ENCODE results near the gene MDP1.

Gene MDP1

GRCh38 chr14:24240110-24240918 is 24.4 kb upstream of the MDP1 start:
- DNase-seq (ENCODE audit: extremely low read depth, low read depth) = no peak
- no peak overlapping the region for H3K4me3 ChIP-seq (replicated peaks; ENCODE audit: low read depth, low read length)
- TF ChIP-seq CTCF (IDR thresholded peaks at IDR 0.05; ENCODE audit: low read depth, low read length, missing control alignments) = no peak

- no peak for TF ChIP-seq CTCF (IDR thresholded peaks at IDR 0.05; ENCODE audit: low read depth, low read length, missing control alignments)
- H3K4me3 ChIP-seq (replicated peaks; ENCODE audit: low read depth, low read length) = no peak overlapping the region
- no peak for DNase-seq (ENCODE audit: extremely low read depth, low read depth)
These were observed 22.7 kb upstream of the MDP1 start for GRCh38 chr14:24238527-24239037.

GRCh38 chr14:24238123-24238522 is 22.3 kb upstream of the MDP1 start:
- no peak for DNase-seq (ENCODE audit: extremely low read depth, low read depth)
- TF ChIP-seq CTCF (IDR thresholded peaks at IDR 0.05; ENCODE audit: low read depth, low read length, missing control alignments) = no peak
- no peak overlapping the region for H3K4me3 ChIP-seq (replicated peaks; ENCODE audit: low read depth, low read length)

- DNase-seq (ENCODE audit: extremely low read depth, low read depth) = no peak
- TF ChIP-seq CTCF (IDR thresholded peaks at IDR 0.05; ENCODE audit: low read depth, low read length, missing control alignments) = no peak
- no peak overlapping the region for H3K4me3 ChIP-seq (replicated peaks; ENCODE audit: low read depth, low read length)
These were observed 21.6 kb upstream of the MDP1 start for GRCh38 chr14:24237463-24237955.

- DNase-seq (ENCODE audit: extremely low read depth, low read depth) = no peak
- H3K4me3 ChIP-seq (replicated peaks; ENCODE audit: low read depth, low read length) = no peak overlapping the region
- no peak for TF ChIP-seq CTCF (IDR thresholded peaks at IDR 0.05; ENCODE audit: low read depth, low read length, missing control alignments)
These were observed 21.0 kb upstream of the MDP1 start for GRCh38 chr14:24236689-24237462.

- TF ChIP-seq CTCF (IDR thresholded peaks at IDR 0.05; ENCODE audit: low read depth, low read length, missing control alignments) = no peak
- no peak overlapping the region for H3K4me3 ChIP-seq (replicated peaks; ENCODE audit: low read depth, low read length)
- no peak for DNase-seq (ENCODE audit: extremely low read depth, low read depth)
These were observed 20.2 kb upstream of the MDP1 start for GRCh38 chr14:24235804-24236688.

Measured in HFF-Myc (cell line).